Measurements from ENCODE around the gene ART1.
"Not testable (repeated sequence)": the region's sequence is repeated elsewhere in the genome, so short reads cannot be mapped to it uniquely, and the experiment has no call there.

DNA sequence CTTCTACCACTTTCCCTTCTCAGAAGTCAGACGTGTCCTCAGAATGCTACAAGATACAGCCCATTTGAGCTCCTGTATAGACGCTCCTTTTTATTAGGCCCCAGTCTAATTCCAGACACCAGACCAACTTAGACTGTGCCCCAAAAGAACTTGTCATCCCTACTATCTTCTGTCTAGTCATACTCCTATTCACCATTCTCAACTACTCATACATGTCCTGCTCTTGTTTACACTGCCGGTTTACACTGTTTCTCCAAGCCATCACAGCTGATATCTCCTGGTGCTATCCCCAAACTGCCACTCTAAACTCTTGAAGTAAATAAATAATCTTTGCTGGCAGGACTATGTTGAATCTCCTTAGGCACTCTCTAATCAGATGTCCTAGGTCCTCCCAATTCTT lies 7.6 kb downstream of the ART1 start:
- TF ChIP-seq, protein P1, sequence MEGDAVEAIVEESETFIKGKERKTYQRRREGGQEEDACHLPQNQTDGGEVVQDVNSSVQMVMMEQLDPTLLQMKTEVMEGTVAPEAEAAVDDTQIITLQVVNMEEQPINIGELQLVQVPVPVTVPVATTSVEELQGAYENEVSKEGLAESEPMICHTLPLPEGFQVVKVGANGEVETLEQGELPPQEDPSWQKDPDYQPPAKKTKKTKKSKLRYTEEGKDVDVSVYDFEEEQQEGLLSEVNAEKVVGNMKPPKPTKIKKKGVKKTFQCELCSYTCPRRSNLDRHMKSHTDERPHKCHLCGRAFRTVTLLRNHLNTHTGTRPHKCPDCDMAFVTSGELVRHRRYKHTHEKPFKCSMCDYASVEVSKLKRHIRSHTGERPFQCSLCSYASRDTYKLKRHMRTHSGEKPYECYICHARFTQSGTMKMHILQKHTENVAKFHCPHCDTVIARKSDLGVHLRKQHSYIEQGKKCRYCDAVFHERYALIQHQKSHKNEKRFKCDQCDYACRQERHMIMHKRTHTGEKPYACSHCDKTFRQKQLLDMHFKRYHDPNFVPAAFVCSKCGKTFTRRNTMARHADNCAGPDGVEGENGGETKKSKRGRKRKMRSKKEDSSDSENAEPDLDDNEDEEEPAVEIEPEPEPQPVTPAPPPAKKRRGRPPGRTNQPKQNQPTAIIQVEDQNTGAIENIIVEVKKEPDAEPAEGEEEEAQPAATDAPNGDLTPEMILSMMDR (IDR thresholded peaks at IDR 0.05; ENCODE audit: insufficient read depth, low read depth, low read length): not testable (repeated sequence)
- not testable (repeated sequence) for TF ChIP-seq EZH2 (IDR thresholded peaks at IDR 0.05; ENCODE audit: insufficient read depth, low read length)
